Right lobe of liver (tissue), 6 donors: ENCODE data around the gene ZCCHC14. TPM values are rescaled to one million over a fixed set of nuclear protein-coding genes. Genes with fewer than 3 reads are reported as not detected.
"Not testable (repeated sequence)": the region's sequence is repeated elsewhere in the genome, so short reads cannot be mapped to it uniquely, and the experiment has no call there.

ENCODE experiments used
- ATAC-seq, 4 donors: fragments of 200-7000 bp; cut with Tn5 transposase; one replicate each; pipeline ENCODE4 v1.9.1; 2020; ENCODE audit warnings: mild to moderate bottlenecking in 4 of 4, moderate library complexity in 4 of 4
- DNase-seq, 3 donors: peaks; one replicate each; pipeline ENCODE4 v3.0.0-alpha.2; 2020
- H3K27ac ChIP-seq, 3 donors: fragments of 200-600 bp; one replicate each; pipeline ENCODE4 v1.8.0; 2022
- H3K27me3 ChIP-seq, 2 donors: fragments of 200-600 bp; one replicate each; pipeline ENCODE4 v1.8.0; 2022
- H3K36me3 ChIP-seq, 4 donors: fragments of 200-600 bp; sonication (generic) in 1 of 4; one replicate each; pipeline versions ENCODE4 v1.5.1 to v1.8.0; 2017 to 2022; ENCODE audit warnings: control low read depth in 1 of 4
- H3K4me1 ChIP-seq, 4 donors: fragments of 200-600 bp; sonication (generic) in 1 of 4; one replicate each; pipeline versions ENCODE4 v1.5.1 to v1.8.0; 2017 to 2022; ENCODE audit warnings: control low read depth in 1 of 4
- H3K4me3 ChIP-seq, 3 donors: fragments of 200-600 bp; one replicate each; pipeline ENCODE4 v1.8.0; 2022
- H3K9me3 ChIP-seq, 4 donors: fragments of 200-600 bp; sonication (generic) in 1 of 4; one replicate each; pipeline versions ENCODE4 v1.5.1 to v1.8.0; 2017 to 2022; ENCODE audit warnings: control low read depth in 1 of 4
- POLR2A ChIP-seq: fragments of 450-650 bp; IDR thresholded peaks from one replicate; pipeline ENCODE4 v1.6.1; 2017; ENCODE audit warnings: antibody characterized with exemption, mild to moderate bottlenecking
- WGBS: methylation state at CpG from one replicate; pipeline ENCODE4 v1.1.6; 2018; ENCODE audit warnings: low coverage, low lambda C conversion rate; ENCODE audit not compliant: insufficient coverage; ENCODE audit errors: missing lambda C conversion rate; 5-methylcytosine and 5-hydroxymethylcytosine counted together
- intact Hi-C, 2 donors: fragments of 100-400 bp; cut with DNase I; formaldehyde crosslinking; loops; one replicate each; pipeline versions ENCODE4 v1.11.2 to v1.14.1; 2022
- total RNA-seq, 6 experiments: library from RNA; depleted of rRNA in 2 of 6; stranded (reverse); fragments of >200 nt in 2 of 6; fragmentation: NEBNext Ultra II Directional in 3 of 6; extraction: Animal tissue kit (Norgen Biotek cat#: 25700) in 3 of 6; gene quantifications; one replicate each; pipeline versions ENCODE4 v1.1.0 to v1.2.4, GENCODE V29; 2016 to 2023
- TF ChIP-seq, protein P1 (sequence below), 4 donors: fragments of 200-600 bp in 3 of 4; fragments of 450-650 bp in 1 of 4; IDR thresholded peaks; one replicate each; pipeline versions ENCODE4 v1.5.1 to v1.8.0; 2016 to 2022; ENCODE audit warnings: antibody characterized with exemption in 4 of 4, mild to moderate bottlenecking in 2 of 4
- donor health status: DM: no; HTN: yes; CAD: no.
- donor health status: DM: no; HTN: no; CAD: no.
- donor health status: DM: no; HTN: no; CAD: no.
- donor health status: DM: no; HTN: yes; CAD: no.
- donor health status: DM: no; HTN: yes; CAD: no.

The ZCCHC14 gene
- total RNA-seq, 6 experiments from 2014 or later, result 12.6 to 26.5 (median 17.7) TPM

DNA sequence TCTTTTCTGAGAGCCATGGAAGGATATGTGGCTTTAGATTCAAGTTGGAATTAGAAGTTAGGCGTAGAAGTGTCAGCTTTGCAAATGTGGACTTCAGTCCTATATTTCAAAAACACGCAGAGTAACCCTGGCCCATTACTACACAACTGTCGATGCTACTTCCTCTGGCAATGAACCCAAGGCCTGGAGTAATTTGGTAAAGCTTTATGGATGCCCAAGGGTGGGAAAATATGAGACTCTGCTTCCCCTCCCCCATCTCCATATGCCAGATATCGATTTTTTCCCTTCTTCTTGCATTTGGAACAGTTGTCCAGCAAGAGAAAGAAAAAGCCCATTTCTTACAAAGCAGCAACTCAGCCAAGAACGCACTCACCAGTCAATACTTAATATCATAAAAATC lies 103.6 kb downstream of the ZCCHC14 start:
- DNase-seq, result no peak
- intact Hi-C loops, result no loop called here
- no peak for TF ChIP-seq POLR2A
- TF ChIP-seq, protein P1, sequence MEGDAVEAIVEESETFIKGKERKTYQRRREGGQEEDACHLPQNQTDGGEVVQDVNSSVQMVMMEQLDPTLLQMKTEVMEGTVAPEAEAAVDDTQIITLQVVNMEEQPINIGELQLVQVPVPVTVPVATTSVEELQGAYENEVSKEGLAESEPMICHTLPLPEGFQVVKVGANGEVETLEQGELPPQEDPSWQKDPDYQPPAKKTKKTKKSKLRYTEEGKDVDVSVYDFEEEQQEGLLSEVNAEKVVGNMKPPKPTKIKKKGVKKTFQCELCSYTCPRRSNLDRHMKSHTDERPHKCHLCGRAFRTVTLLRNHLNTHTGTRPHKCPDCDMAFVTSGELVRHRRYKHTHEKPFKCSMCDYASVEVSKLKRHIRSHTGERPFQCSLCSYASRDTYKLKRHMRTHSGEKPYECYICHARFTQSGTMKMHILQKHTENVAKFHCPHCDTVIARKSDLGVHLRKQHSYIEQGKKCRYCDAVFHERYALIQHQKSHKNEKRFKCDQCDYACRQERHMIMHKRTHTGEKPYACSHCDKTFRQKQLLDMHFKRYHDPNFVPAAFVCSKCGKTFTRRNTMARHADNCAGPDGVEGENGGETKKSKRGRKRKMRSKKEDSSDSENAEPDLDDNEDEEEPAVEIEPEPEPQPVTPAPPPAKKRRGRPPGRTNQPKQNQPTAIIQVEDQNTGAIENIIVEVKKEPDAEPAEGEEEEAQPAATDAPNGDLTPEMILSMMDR (IDR thresholded peaks at IDR 0.05), result no peak
- H3K4me1 ChIP-seq, result peaks cover 0 to 46% (median 22%) of the 10 kb centered on the region in 4 donors
- no peaks in the 10 kb centered on the region for H3K9me3 ChIP-seq
- 34% methylated on average over 5 of the region's 5 CpGs for WGBS
- no peak for ATAC-seq
- H3K4me3 ChIP-seq, result no peak overlapping the region
- H3K27ac ChIP-seq, result peak overlapping the region; percentile 90 to 100 (median 97)
- H3K36me3 ChIP-seq, result no peaks in the 10 kb centered on the region
- no peaks in the 10 kb centered on the region for H3K27me3 ChIP-seq

DNA sequence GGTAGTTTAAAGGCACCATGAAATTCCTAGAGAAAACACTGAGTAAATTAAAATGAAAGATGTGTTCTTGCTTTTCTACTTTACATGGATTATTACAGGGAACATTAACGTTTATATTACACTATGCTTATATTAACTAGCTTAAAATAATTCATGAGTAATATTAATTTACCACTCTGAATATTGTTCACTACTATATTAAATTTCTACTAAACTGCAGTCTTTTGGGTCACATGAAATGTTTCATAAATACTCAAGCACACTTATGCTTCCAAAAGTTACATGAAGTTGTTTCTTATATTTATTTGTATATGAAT lies 104.0 kb downstream of the ZCCHC14 start:
- Histone ChIP-seq H3K9me3 (no peaks in the 10 kb centered on the region), H3K27ac (peak overlapping the region; percentile 90 to 100 (median 97)), H3K4me3 (no peak overlapping the region), H3K27me3 (no peaks in the 10 kb centered on the region), H3K4me1 (peaks cover 0 to 41% (median 20%) of the 10 kb centered on the region in 4 donors), H3K36me3 (no peaks in the 10 kb centered on the region)
- ATAC-seq, result no peak
- no peak for TF ChIP-seq POLR2A
- TF ChIP-seq, protein P1 (IDR thresholded peaks at IDR 0.05), result no peak
- intact Hi-C loops, result no loop called here
- WGBS, result 0% methylated on average over 1 of the region's 1 CpG
- DNase-seq, result no peak

DNA sequence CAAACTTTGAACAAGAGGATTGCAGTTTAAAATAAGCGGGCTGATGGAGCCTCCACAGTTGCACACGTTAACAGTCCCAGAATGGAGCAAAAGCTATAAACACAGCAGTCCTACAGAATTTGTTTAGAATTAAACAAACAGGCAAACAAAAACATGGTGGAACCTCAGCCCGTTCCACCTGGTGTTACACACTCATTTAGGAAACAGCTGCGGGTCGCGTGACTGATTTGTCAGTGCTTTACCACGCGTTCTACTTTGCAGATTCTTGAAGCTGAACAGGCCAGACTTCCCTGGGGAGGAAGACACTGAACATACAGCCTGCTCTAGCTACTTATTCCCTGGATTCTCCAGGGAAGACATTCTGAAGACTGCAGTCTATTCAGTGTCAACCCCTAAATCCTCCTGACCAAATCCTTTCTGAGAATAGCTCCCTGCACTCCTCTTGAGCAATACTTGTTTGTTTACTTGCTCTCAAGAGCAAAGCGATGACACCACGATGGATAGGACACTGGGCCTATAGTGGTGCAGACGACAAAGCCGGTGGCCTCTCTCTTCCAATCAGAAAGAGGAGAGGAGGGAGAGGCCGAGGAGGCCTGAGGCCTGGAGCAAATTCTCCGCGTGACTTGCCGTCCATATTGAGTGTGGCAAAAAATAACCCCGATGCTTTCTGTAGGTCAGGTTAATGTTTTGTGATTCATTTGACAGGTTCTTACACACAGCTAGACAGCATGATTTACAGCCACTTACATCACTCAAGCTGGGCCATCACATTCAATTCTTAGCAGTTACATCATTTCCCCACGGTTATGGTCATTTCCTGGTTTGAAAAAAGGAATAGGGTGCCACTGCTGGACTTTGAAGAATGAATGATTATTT lies 104.6 kb downstream of the ZCCHC14 start:
- TF ChIP-seq, protein P1 (IDR thresholded peaks at IDR 0.05), result no peak
- peak; percentile 69 for TF ChIP-seq POLR2A
- WGBS, result 8% methylated on average over 12 of the region's 18 CpGs
- peaks cover 0 to 36% (median 17%) of the 10 kb centered on the region in 4 donors for H3K4me1 ChIP-seq

GRCh38 chr16:87384875-87385167 lies 108.0 kb downstream of the ZCCHC14 start:
- H3K9me3 ChIP-seq, ATAC-seq, H3K27me3 ChIP-seq, H3K36me3 ChIP-seq, intact Hi-C loops: not testable (repeated sequence)
- peak overlapping the region; percentile 68 to 85 (median 80) for H3K27ac ChIP-seq
- H3K4me1 ChIP-seq, result peaks cover 0 to 43% (median 20%) of the 10 kb centered on the region in 4 donors
- peak overlapping the region; percentile 56 to 85 (median 73) for H3K4me3 ChIP-seq
- WGBS, result 51% methylated on average over 7 of the region's 12 CpGs
- peak in 1 of 3 donors; percentile 59 for DNase-seq

More for the DNA sequence above, 104.6 kb downstream of the ZCCHC14 start:
- Histone ChIP-seq H3K27me3 (no peaks in the 10 kb centered on the region), H3K36me3 (no peaks in the 10 kb centered on the region), H3K9me3 (no peaks in the 10 kb centered on the region), H3K27ac (peak overlapping the region; percentile 90 to 100 (median 97)), H3K4me3 (peak overlapping the region in 2 of 3 donors; percentile 25 to 33)
- intact Hi-C loops, result no loop called here
- ATAC-seq, result peak; percentile 66 to 82 (median 72)
- DNase-seq, result peak; percentile 90 to 97 (median 96)

DNA sequence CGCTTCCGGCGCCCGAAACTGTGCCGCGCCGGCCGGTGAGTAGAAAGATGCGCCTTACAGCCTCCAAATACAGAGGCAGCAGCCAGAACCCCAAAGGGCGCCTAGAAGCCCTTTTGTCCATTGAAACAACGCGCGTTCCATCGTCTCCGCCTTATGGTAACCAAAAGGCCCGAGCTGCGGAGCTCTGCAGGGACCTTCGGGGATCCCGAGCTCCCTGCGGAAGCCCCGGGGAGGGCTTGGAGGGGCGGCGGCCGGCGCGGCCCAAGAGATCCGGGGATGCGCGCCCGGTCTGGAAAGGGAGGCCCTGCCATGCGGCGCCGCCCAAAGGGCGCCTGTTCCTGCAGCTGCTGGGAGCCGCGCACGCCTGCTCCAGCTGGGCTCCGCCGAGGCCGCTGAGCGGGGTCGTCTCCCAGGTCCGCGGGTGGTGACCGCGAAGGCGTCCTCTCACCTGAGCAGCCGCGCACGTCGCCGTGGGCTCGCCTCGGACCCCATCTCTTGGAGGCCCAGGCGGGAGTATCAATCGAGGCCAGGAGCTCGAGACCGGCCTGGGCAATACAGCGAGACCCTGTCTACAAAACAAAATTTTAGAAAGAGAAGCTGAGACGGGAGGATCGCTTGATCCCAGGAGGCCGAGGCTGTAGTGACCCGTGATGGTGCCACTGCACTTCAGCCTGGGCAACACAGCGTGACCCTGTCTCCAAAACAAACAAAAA lies 108.5 kb downstream of the ZCCHC14 start:
- Histone ChIP-seq H3K36me3 (no peaks in the 10 kb centered on the region), H3K27me3 (no peaks in the 10 kb centered on the region), H3K4me1 (peaks cover 0 to 43% (median 20%) of the 10 kb centered on the region in 4 donors), H3K27ac (peak overlapping the region; percentile 68 to 85 (median 80)), H3K9me3 (no peaks in the 10 kb centered on the region), H3K4me3 (peak overlapping the region; percentile 56 to 85 (median 73))
- ATAC-seq (peak; percentile 14 to 30 (median 18)), DNase-seq (peak; percentile 64 to 74 (median 71))
- 11% methylated on average over 21 of the region's 64 CpGs for WGBS
- intact Hi-C loops, result no loop called here
- TF ChIP-seq, protein P1 (IDR thresholded peaks at IDR 0.05), result no peak
- no peak for TF ChIP-seq POLR2A
